H9 (cell line): Measurements from ENCODE around the gene NAB2. TPM values are rescaled to one million over a fixed set of nuclear protein-coding genes. Genes with fewer than 3 reads are reported as not detected.
A peak's percentile ranks its signal among the peaks of the same experiment; 100 is the strongest.

Experiments used
- DNase-seq: peaks from one replicate; pipeline ENCODE4 v3.0.0-alpha.2; 2017
- H2AFZ ChIP-seq: one replicate; pipeline ENCODE4 v1.6.1; 2013; ENCODE audit warnings: mild to moderate bottlenecking, low read length, control low read depth, moderate library complexity
- H2AK5ac ChIP-seq: 2 replicates; pipeline ENCODE4 v1.6.1; 2013; ENCODE audit warnings: low read length, control low read depth, mixed read lengths; ENCODE audit not compliant: insufficient read length
- H2BK120ac ChIP-seq: one replicate; pipeline ENCODE4 v1.6.1; 2013; ENCODE audit warnings: low read depth, mild to moderate bottlenecking, low read length, control low read depth, inconsistent platforms; ENCODE audit not compliant: poor library complexity, severe bottlenecking
- H2BK12ac ChIP-seq: 2 replicates; pipeline ENCODE4 v1.6.1; 2013; ENCODE audit warnings: low read length, control low read depth, mixed read lengths, low read depth; ENCODE audit not compliant: insufficient read length
- H2BK15ac ChIP-seq: 2 replicates; pipeline ENCODE4 v1.6.1; 2013; ENCODE audit warnings: low read depth, low read length, control low read depth
- H2BK20ac ChIP-seq: one replicate; pipeline ENCODE4 v1.6.1; 2013; ENCODE audit warnings: low read depth, mild to moderate bottlenecking, low read length, control low read depth, inconsistent platforms; ENCODE audit not compliant: poor library complexity, severe bottlenecking
- H2BK5ac ChIP-seq: 2 replicates; pipeline ENCODE4 v1.6.1; 2013; ENCODE audit warnings: low read length, control low read depth, mixed read lengths; ENCODE audit not compliant: insufficient read length
- H3K14ac ChIP-seq: 2 replicates; pipeline ENCODE4 v1.6.1; 2013; ENCODE audit warnings: low read length, control low read depth; ENCODE audit not compliant: insufficient read depth
- H3K18ac ChIP-seq: 2 replicates; pipeline ENCODE4 v1.6.1; 2013; ENCODE audit warnings: low read depth, mild to moderate bottlenecking, mixed read lengths, low read length, control low read depth; ENCODE audit not compliant: insufficient read length
- H3K23ac ChIP-seq: 2 replicates; pipeline ENCODE4 v1.6.1; 2013; ENCODE audit warnings: low read length, control low read depth, mixed read lengths, low read depth; ENCODE audit not compliant: insufficient read length
- H3K23me2 ChIP-seq: 2 replicates; pipeline ENCODE4 v1.6.1; 2013; ENCODE audit warnings: low read depth, mild to moderate bottlenecking, mixed read lengths, low read length, control low read depth; ENCODE audit not compliant: insufficient read length, poor library complexity, severe bottlenecking
- H3K27ac ChIP-seq: 2 replicates; pipeline ENCODE4 v1.5.1; 2013; ENCODE audit warnings: low read length, control low read depth, mixed read lengths, low read depth; ENCODE audit not compliant: insufficient read length
- H3K27me3 ChIP-seq: 2 replicates; pipeline ENCODE4 v1.6.1; 2013; ENCODE audit warnings: low read length, control low read depth, inconsistent platforms; ENCODE audit not compliant: insufficient read depth
- H3K4ac ChIP-seq: 2 replicates; pipeline ENCODE4 v1.6.1; 2013; ENCODE audit warnings: low read depth, mild to moderate bottlenecking, control low read depth, inconsistent platforms, low read length, moderate library complexity
- H3K4me1 ChIP-seq: 2 replicates; pipeline ENCODE4 v1.6.1; 2013; ENCODE audit warnings: low read length, control low read depth, inconsistent platforms; ENCODE audit not compliant: insufficient read depth
- H3K4me2 ChIP-seq: 2 replicates; pipeline ENCODE4 v1.6.1; 2013; ENCODE audit warnings: low read length, control low read depth, mixed read lengths; ENCODE audit not compliant: insufficient read length, insufficient read depth
- H3K56ac ChIP-seq: 2 replicates; pipeline ENCODE4 v1.6.1; 2013; ENCODE audit warnings: low read depth, mild to moderate bottlenecking, mixed read lengths, low read length, control low read depth; ENCODE audit not compliant: insufficient read length
- H3K79me1 ChIP-seq: 2 replicates; pipeline ENCODE4 v1.6.1; 2013; ENCODE audit warnings: low read depth, mild to moderate bottlenecking, moderate library complexity, low read length, control low read depth, inconsistent platforms; ENCODE audit not compliant: insufficient read depth, poor library complexity, severe bottlenecking
- H3K79me2 ChIP-seq: 2 replicates; pipeline ENCODE4 v1.6.1; 2013; ENCODE audit warnings: low read length, control low read depth, inconsistent platforms; ENCODE audit not compliant: insufficient read depth
- H3K9ac ChIP-seq: 2 replicates; pipeline ENCODE4 v1.6.1; 2013; ENCODE audit warnings: low read length, control low read depth, mixed read lengths; ENCODE audit not compliant: insufficient read length; ENCODE audit errors: extremely low read depth
- H3K9me3 ChIP-seq: one replicate; pipeline ENCODE4 v1.6.1; 2013; ENCODE audit warnings: low read depth, low read length, inconsistent platforms; ENCODE audit not compliant: control insufficient read depth
- H3T11ph ChIP-seq: one replicate; pipeline ENCODE4 v1.6.1; 2013; ENCODE audit warnings: mild to moderate bottlenecking, low read length, control low read depth, inconsistent platforms
- H4K20me1 ChIP-seq: one replicate; pipeline ENCODE4 v1.6.1; 2013; ENCODE audit not compliant: control insufficient read depth, insufficient read length, insufficient read depth
- H4K5ac ChIP-seq: 2 replicates; pipeline ENCODE4 v1.6.1; 2013; ENCODE audit warnings: low read depth, mild to moderate bottlenecking, mixed read lengths, low read length, control low read depth; ENCODE audit not compliant: insufficient read length
- H4K8ac ChIP-seq: replicated peaks from 2 replicates; pipeline ENCODE4 v1.6.1; 2013; ENCODE audit warnings: low read length, control low read depth, mixed read lengths, low read depth; ENCODE audit not compliant: insufficient read length
- H4K91ac ChIP-seq: 2 replicates; pipeline ENCODE4 v1.6.1; 2013; ENCODE audit warnings: low read depth, mild to moderate bottlenecking, moderate library complexity, mixed read lengths, low read length, control low read depth; ENCODE audit not compliant: insufficient read length
- H3K27ac Mint-ChIP-seq, 3 experiments: 2 replicates in 2 of 3; 3 replicates in 1 of 3; pipeline ENCODE4 v1.8.0; 2020 to 2021; ENCODE audit warnings: mixed read lengths in 3 of 3, mild to moderate bottlenecking in 1 of 3, moderate library complexity in 1 of 3
- H3K27me3 Mint-ChIP-seq: 2 replicates; pipeline ENCODE4 v1.8.0; 2021; ENCODE audit warnings: low read depth, mild to moderate bottlenecking, moderate library complexity, mixed read lengths
- H3K36me3 Mint-ChIP-seq, 3 experiments: 2 replicates in 2 of 3; 3 replicates in 1 of 3; pipeline ENCODE4 v1.8.0; 2020 to 2021; ENCODE audit warnings: low read depth in 3 of 3, mixed read lengths in 3 of 3; ENCODE audit not compliant: insufficient read depth in 1 of 3
- H3K4me1 Mint-ChIP-seq, 2 experiments: 2 replicates each; pipeline ENCODE4 v1.8.0; 2020; ENCODE audit warnings: mixed read lengths in 2 of 2
- H3K4me3 Mint-ChIP-seq, 2 experiments: 2 replicates in 1 of 2; 3 replicates in 1 of 2; pipeline ENCODE4 v1.8.0; 2020 to 2021; ENCODE audit warnings: mild to moderate bottlenecking in 2 of 2, mixed read lengths in 2 of 2, moderate library complexity in 1 of 2
- H3K9me3 Mint-ChIP-seq, 2 experiments: 2 replicates in 1 of 2; 3 replicates in 1 of 2; pipeline ENCODE4 v1.8.0; 2020; ENCODE audit warnings: mild to moderate bottlenecking in 2 of 2, mixed read lengths in 2 of 2, moderate library complexity in 1 of 2
- CTCF ChIP-seq: fragments of 200-600 bp; sonication (generic); conservative IDR thresholded peaks from 3 replicates; pipeline ENCODE4 v1.8.0; 2021; ENCODE audit warnings: antibody characterized with exemption, mild to moderate bottlenecking
- WGBS: extraction: QIAGEN DNeasy Blood & Tissue Kit; methylation state at CpG from one replicate; pipeline ENCODE4 v1.1.7; 2013; ENCODE audit warnings: missing lambda C conversion rate, low lambda C conversion rate, mixed read lengths; ENCODE audit not compliant: insufficient read length; ENCODE audit errors: extremely low coverage; 5-methylcytosine and 5-hydroxymethylcytosine counted together
- total RNA-seq: library from RNA; stranded (reverse); gene quantifications from 2 replicates; pipeline ENCODE4 v1.2.1, GENCODE V29; 2021

Gene NAB2
- total RNA-seq, 1 experiment from 2014 or later: 67.8 TPM

- H3K36me3 Mint-ChIP-seq: peaks cover 3 to 8% (median 5%) of the 10 kb centered on the region in 3 experiments
- H3K4me1 Mint-ChIP-seq: peaks cover 52 to 61% of the 10 kb centered on the region in 2 experiments
- H3K27me3 Mint-ChIP-seq: no peaks in the 10 kb centered on the region; the same call in 1 of the 2 replicates
- H3K4me3 Mint-ChIP-seq: peak overlapping the region; percentile 86 to 91
- Histone ChIP-seq H3K27me3 (no peaks in the 10 kb centered on the region), H3K4ac (no peak overlapping the region; the same call in 1 of the 2 replicates), H2BK12ac (no peak overlapping the region), H3K56ac (no peak overlapping the region), H3K27ac (peak overlapping the region; percentile 30), H3K79me1 (peaks cover 11% of the 10 kb centered on the region), H2AFZ (no peak overlapping the region), H2BK15ac (no peak overlapping the region), H3K23me2 (peaks cover 7% of the 10 kb centered on the region), H3K18ac (peak overlapping the region; percentile 73), H3K14ac (peak overlapping the region; percentile 72; the same call in 1 of the 2 replicates), H2BK5ac (no peak overlapping the region), H3K79me2 (peaks cover 23% of the 10 kb centered on the region; the same call in 1 of the 2 replicates), H3K23ac (no peak overlapping the region), H3T11ph (peak overlapping the region; percentile 59), H3K4me1 (peaks cover 27% of the 10 kb centered on the region), H4K8ac (no peak overlapping the region), H2BK20ac (no peak overlapping the region), H4K91ac (no peak overlapping the region), H4K20me1 (no peaks in the 10 kb centered on the region), H3K9me3 (no peaks in the 10 kb centered on the region), H2AK5ac (no peak overlapping the region), H4K5ac (no peak overlapping the region), H3K9ac (peak overlapping the region; percentile 56), H3K4me2 (peak overlapping the region; percentile 56), H2BK120ac (no peak overlapping the region)
- peak; percentile 69 for DNase-seq
- no CpG with 5 or more reads among the region's 35 CpGs for WGBS
- no peak for TF ChIP-seq CTCF
- H3K9me3 Mint-ChIP-seq: peaks cover 0 to 4% of the 10 kb centered on the region in 2 experiments; a peak in 3 of 5 replicates
- peak overlapping the region; percentile 85 to 92 (median 92); a peak in 6 of 7 replicates for H3K27ac Mint-ChIP-seq
These were observed 39.8 kb downstream of the NAB2 start for GRCh38 chr12:57128519-57129247.
